Mesenchymal stem cell (in vitro differentiated cells and primary cell): Measurements from ENCODE around the gene IGSF8.

ENCODE experiments used
- DNase-seq: peaks from one replicate; pipeline ENCODE4 v3.0.0-alpha.2; 2013
- H2AFZ ChIP-seq: one replicate; pipeline ENCODE4 v1.6.1; 2013; ENCODE audit warnings: low read depth, mild to moderate bottlenecking, control low read depth, inconsistent platforms, low read length, moderate library complexity
- H2AK5ac ChIP-seq: 2 replicates; pipeline ENCODE4 v1.6.1; 2013; ENCODE audit warnings: low read length, moderate library complexity, mild to moderate bottlenecking, inconsistent platforms; ENCODE audit not compliant: severe bottlenecking
- H2BK120ac ChIP-seq: one replicate; pipeline ENCODE4 v1.6.1; 2013; ENCODE audit warnings: low read depth, mild to moderate bottlenecking, inconsistent platforms, low read length, moderate library complexity
- H2BK12ac ChIP-seq, 2 experiments: one replicate each; pipeline ENCODE4 v1.6.1; 2013; ENCODE audit warnings: inconsistent platforms in 2 of 2, low read length in 2 of 2, mild to moderate bottlenecking in 2 of 2, moderate library complexity in 2 of 2, control low read depth in 1 of 2
- H2BK15ac ChIP-seq: one replicate; pipeline ENCODE4 v1.6.1; 2013; ENCODE audit warnings: mild to moderate bottlenecking, low read depth, inconsistent platforms; ENCODE audit not compliant: poor library complexity, severe bottlenecking
- H2BK5ac ChIP-seq: 2 replicates; pipeline ENCODE4 v1.6.1; 2013; ENCODE audit warnings: low read depth, mild to moderate bottlenecking, low read length, control low read depth, inconsistent platforms; ENCODE audit not compliant: poor library complexity, severe bottlenecking
- H3K14ac ChIP-seq, 2 experiments: one replicate each; pipeline ENCODE4 v1.6.1; 2013; ENCODE audit warnings: inconsistent platforms in 2 of 2, low read length in 2 of 2, control low read depth in 1 of 2, mild to moderate bottlenecking in 1 of 2, moderate library complexity in 1 of 2
- H3K18ac ChIP-seq, 2 experiments: one replicate each; pipeline ENCODE4 v1.6.1; 2013; ENCODE audit warnings: inconsistent platforms in 2 of 2, low read length in 2 of 2, control low read depth in 1 of 2, low read depth in 1 of 2, mild to moderate bottlenecking in 1 of 2
- H3K23ac ChIP-seq, 2 experiments: one replicate each; pipeline ENCODE4 v1.6.1; 2013; ENCODE audit warnings: inconsistent platforms in 2 of 2, low read length in 2 of 2, mild to moderate bottlenecking in 2 of 2, moderate library complexity in 2 of 2, control low read depth in 1 of 2
- H3K27ac ChIP-seq: 2 replicates; pipeline ENCODE4 v1.5.1; 2013; ENCODE audit warnings: mild to moderate bottlenecking, moderate library complexity, low read length, control low read depth, inconsistent platforms; ENCODE audit not compliant: poor library complexity, severe bottlenecking
- H3K27me3 ChIP-seq, 2 experiments: 2 replicates each; pipeline versions ENCODE4 v1.6.1 to v1.7.0; 2013; ENCODE audit warnings: low read length in 2 of 2, mild to moderate bottlenecking in 2 of 2, moderate library complexity in 2 of 2, control low read depth in 1 of 2, inconsistent platforms in 1 of 2; ENCODE audit not compliant: control insufficient read depth in 1 of 2, insufficient read depth in 1 of 2
- H3K36me3 ChIP-seq, 2 experiments: 2 replicates each; pipeline versions ENCODE4 v1.6.1 to v1.7.0; 2013; ENCODE audit warnings: low read length in 2 of 2, control low read depth in 1 of 2, inconsistent platforms in 1 of 2, low read depth in 1 of 2, mild to moderate bottlenecking in 1 of 2; ENCODE audit not compliant: insufficient read depth in 2 of 2, control insufficient read depth in 1 of 2
- H3K4ac ChIP-seq, 2 experiments: one replicate each; pipeline ENCODE4 v1.6.1; 2013; ENCODE audit warnings: inconsistent platforms in 2 of 2, low read length in 2 of 2, mild to moderate bottlenecking in 2 of 2, moderate library complexity in 2 of 2, control low read depth in 1 of 2, low read depth in 1 of 2
- H3K4me1 ChIP-seq: 2 replicates; pipeline ENCODE4 v1.6.1; 2013; ENCODE audit warnings: low read depth, low read length, control low read depth; ENCODE audit not compliant: control insufficient read depth, insufficient read depth
- H3K4me2 ChIP-seq: 2 replicates; pipeline ENCODE4 v1.6.1; 2013; ENCODE audit warnings: low read length, mild to moderate bottlenecking, inconsistent platforms; ENCODE audit not compliant: poor library complexity, severe bottlenecking
- H3K4me3 ChIP-seq, 2 experiments: 2 replicates each; pipeline versions ENCODE4 v1.5.1 to v1.7.0; 2013; ENCODE audit warnings: low read length in 2 of 2, mild to moderate bottlenecking in 2 of 2, control low read depth in 1 of 2, low read depth in 1 of 2; ENCODE audit not compliant: insufficient read depth in 1 of 2
- H3K79me1 ChIP-seq: replicated peaks from 2 replicates; pipeline ENCODE4 v1.6.1; 2013; ENCODE audit warnings: mild to moderate bottlenecking, control low read depth, low read length, inconsistent platforms; ENCODE audit not compliant: poor library complexity, severe bottlenecking
- H3K9ac ChIP-seq: 2 replicates; pipeline ENCODE4 v1.7.0; 2013; ENCODE audit warnings: mild to moderate bottlenecking, low read length, moderate library complexity
- H3K9me3 ChIP-seq: 2 replicates; pipeline ENCODE4 v1.7.0; 2013; ENCODE audit warnings: mild to moderate bottlenecking, low read length; ENCODE audit not compliant: control insufficient read depth
- H4K8ac ChIP-seq: one replicate; pipeline ENCODE4 v1.6.1; 2013; ENCODE audit warnings: inconsistent platforms, mild to moderate bottlenecking, low read length, moderate library complexity
- H4K91ac ChIP-seq: one replicate; pipeline ENCODE4 v1.6.1; 2013; ENCODE audit warnings: mild to moderate bottlenecking, low read length, inconsistent platforms
- WGBS: methylation state at CpG from one replicate; pipeline ENCODE4 v1.1.7; 2013; ENCODE audit warnings: mixed read lengths; 5-methylcytosine and 5-hydroxymethylcytosine counted together

The IGSF8 gene

DNA sequence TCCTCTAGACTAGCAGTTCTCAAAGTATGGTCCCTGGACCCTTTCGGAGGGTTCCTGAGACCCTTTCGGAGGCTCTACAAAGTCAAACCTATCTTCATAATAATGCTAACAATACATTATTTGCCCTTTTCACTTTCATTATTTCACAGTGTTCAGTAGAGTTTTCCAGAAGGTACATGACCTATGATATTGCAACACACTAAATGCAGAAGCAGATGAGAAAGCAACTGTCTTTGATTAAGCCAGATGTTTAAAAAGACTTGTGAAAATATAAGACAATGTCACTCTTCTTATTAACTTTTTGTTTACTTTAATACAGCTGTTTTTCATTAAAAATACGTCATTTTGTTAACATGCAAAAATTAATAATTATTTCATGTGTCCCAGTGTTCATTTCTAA is 34.3 kb downstream of the IGSF8 start:
- Histone ChIP-seq H3K27me3 (peaks cover 75 to 90% of the 10 kb centered on the region in 2 experiments), H4K91ac (no peak overlapping the region), H2BK5ac (no peak overlapping the region), H3K23ac (no peak overlapping the region), H2AK5ac (no peak overlapping the region), H2BK12ac (no peak overlapping the region), H3K14ac (no peak overlapping the region), H3K27ac (no peak overlapping the region), H3K79me1 (no peaks in the 10 kb centered on the region), H3K4me2 (no peak overlapping the region), H3K36me3 (no peaks in the 10 kb centered on the region), H3K4ac (no peak overlapping the region), H3K18ac (no peak overlapping the region), H3K4me3 (no peak overlapping the region), H3K9ac (no peak overlapping the region), H4K8ac (no peak overlapping the region), H2AFZ (no peak overlapping the region), H3K9me3 (no peaks in the 10 kb centered on the region), H2BK120ac (no peak overlapping the region), H3K4me1 (no peaks in the 10 kb centered on the region), H2BK15ac (no peak overlapping the region)
- DNase-seq, result no peak
- WGBS, result 94% methylated on average over 2 of the region's 3 CpGs

DNA sequence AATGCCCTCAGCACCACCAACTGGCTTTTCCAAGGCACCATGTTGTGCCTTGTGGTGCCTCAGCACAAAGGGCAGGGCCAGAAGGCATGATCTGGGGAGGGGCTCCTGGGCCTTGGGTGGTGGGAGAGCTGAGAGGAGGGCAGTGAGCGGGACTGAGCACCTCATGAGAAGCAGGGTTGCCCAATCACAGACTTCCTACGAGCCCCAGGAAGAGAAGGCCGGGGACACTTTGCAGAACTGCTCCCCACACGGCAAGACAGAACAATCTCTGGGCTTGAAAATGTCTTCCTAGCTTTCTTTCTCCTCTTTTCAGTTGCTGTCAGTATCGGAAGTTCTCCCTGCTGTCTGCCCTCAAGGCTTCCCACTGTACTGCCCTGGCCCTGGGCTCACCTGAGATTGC is 35.2 kb downstream of the IGSF8 start:
- no peak overlapping the region for H2AK5ac ChIP-seq
- H3K4me1 ChIP-seq, result no peaks in the 10 kb centered on the region
- no peak overlapping the region for H3K4ac ChIP-seq
- H3K27me3 ChIP-seq, result peaks cover 75 to 90% of the 10 kb centered on the region in 2 experiments
- H3K9ac ChIP-seq, result no peak overlapping the region
- no peak overlapping the region for H2AFZ ChIP-seq
- H2BK120ac ChIP-seq, result no peak overlapping the region
- WGBS, result 85% methylated on average over 5 of the region's 5 CpGs
- no peak overlapping the region for H2BK12ac ChIP-seq
- H3K4me3 ChIP-seq, result no peak overlapping the region
- H3K9me3 ChIP-seq, result no peaks in the 10 kb centered on the region
- H4K8ac ChIP-seq, result no peak overlapping the region
- H3K14ac ChIP-seq, result no peak overlapping the region
- no peak overlapping the region for H3K23ac ChIP-seq
- H3K18ac ChIP-seq, result no peak overlapping the region
- no peak overlapping the region for H4K91ac ChIP-seq
- no peak overlapping the region for H2BK5ac ChIP-seq
- no peak for DNase-seq
- no peak overlapping the region for H2BK15ac ChIP-seq
- no peak overlapping the region for H3K27ac ChIP-seq
- no peak overlapping the region for H3K4me2 ChIP-seq
- no peaks in the 10 kb centered on the region for H3K79me1 ChIP-seq
- H3K36me3 ChIP-seq, result no peaks in the 10 kb centered on the region

DNA sequence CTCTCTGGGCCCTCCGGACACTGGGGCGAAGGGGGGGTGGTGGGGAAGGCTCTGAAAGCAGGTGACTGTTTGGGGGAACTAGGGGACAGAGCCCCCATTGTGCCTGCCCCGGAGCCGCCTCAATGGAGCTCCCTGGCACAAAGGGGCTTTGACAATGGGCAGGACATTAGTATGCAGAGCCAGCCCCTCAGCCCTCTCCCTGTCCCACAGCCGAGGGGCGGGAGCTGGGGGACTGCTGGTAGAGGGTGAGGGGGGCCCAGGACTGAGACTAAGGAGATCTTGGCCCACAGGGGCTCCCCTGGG is 36.2 kb downstream of the IGSF8 start:
- DNase-seq, result no peak
- H3K36me3 ChIP-seq, result no peaks in the 10 kb centered on the region
- no peak overlapping the region for H2AFZ ChIP-seq
- H2AK5ac ChIP-seq, result no peak overlapping the region
- H3K27ac ChIP-seq, result no peak overlapping the region
- H2BK15ac ChIP-seq, result no peak overlapping the region
- H3K79me1 ChIP-seq, result no peaks in the 10 kb centered on the region
- no peak overlapping the region for H3K14ac ChIP-seq
- H2BK12ac ChIP-seq, result no peak overlapping the region
- no peak overlapping the region for H4K8ac ChIP-seq
- no peak overlapping the region for H3K4ac ChIP-seq
- no peak overlapping the region for H3K18ac ChIP-seq
- H3K27me3 ChIP-seq, result peaks cover 75 to 90% of the 10 kb centered on the region in 2 experiments
- no peak overlapping the region for H3K23ac ChIP-seq
- no peak overlapping the region for H3K9ac ChIP-seq
- no peak overlapping the region for H2BK120ac ChIP-seq
- H4K91ac ChIP-seq, result no peak overlapping the region
- H3K4me2 ChIP-seq, result no peak overlapping the region
- H2BK5ac ChIP-seq, result no peak overlapping the region
- 78% methylated on average over 5 of the region's 6 CpGs for WGBS
- no peak overlapping the region for H3K4me3 ChIP-seq
- no peaks in the 10 kb centered on the region for H3K9me3 ChIP-seq
- H3K4me1 ChIP-seq, result no peaks in the 10 kb centered on the region

DNA sequence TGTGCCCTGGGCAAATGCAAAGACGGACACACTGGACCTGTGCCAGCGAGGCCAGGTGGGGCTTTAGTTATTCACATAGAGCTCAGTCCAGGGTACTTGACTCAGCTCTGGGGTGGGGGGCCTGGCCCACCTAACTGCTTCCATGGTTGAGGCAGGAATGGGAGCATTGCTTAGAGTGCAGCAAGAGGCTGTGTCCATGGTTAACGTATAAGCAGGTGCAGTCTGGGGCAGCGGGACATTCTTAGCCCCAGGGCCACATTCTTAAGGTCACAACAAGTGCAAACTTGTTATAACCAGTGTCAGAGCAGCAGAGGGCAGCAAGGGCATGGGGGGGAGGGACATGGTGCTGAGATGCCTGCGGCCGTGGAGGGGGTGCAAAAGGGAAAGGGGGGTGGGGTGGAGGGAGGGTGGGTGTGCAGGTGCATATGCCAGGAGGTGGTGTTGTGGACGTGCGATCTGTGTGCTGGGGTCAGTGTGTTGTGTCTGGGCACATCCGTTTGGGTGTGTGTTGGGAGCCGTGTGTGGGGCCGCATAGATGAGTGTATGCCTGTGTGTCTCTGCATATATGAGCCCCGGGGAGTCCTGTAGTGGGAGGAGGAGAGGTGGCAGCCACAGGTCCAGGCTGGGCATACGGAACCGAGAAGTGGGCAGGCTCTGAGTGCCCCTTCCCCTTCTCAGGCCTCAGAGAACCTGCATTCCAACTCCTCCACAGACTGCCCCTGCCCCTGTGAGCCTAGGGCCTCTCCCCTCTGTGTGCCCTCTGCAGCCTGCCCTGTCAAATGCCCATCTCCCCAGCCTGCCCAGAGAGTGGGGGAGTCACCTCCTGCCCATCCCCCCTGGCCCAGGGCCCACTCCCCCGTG is 36.8 kb downstream of the IGSF8 start:
- Histone ChIP-seq H3K9me3 (no peaks in the 10 kb centered on the region), H3K18ac (no peak overlapping the region), H4K8ac (no peak overlapping the region), H3K36me3 (no peaks in the 10 kb centered on the region), H3K4me1 (no peaks in the 10 kb centered on the region), H3K4me3 (no peak overlapping the region), H2BK12ac (no peak overlapping the region), H3K79me1 (no peaks in the 10 kb centered on the region), H2AFZ (no peak overlapping the region), H3K23ac (no peak overlapping the region), H3K4me2 (no peak overlapping the region), H2BK5ac (no peak overlapping the region), H4K91ac (no peak overlapping the region), H3K27ac (no peak overlapping the region), H3K27me3 (peaks cover 73 to 90% of the 10 kb centered on the region in 2 experiments), H3K9ac (no peak overlapping the region), H3K14ac (no peak overlapping the region), H2BK120ac (no peak overlapping the region), H2BK15ac (no peak overlapping the region), H2AK5ac (no peak overlapping the region), H3K4ac (no peak overlapping the region)
- WGBS, result 70% methylated on average over 11 of the region's 15 CpGs
- DNase-seq, result no peak
